GM19438 (cell line): ENCODE results near the gene KIAA2012.

Experiments used
- ATAC-seq: cut with Tn5 transposase; IDR thresholded peaks from one replicate; pipeline ENCODE4 v1.9.1; 2021; ENCODE audit warnings: low read depth; ENCODE audit not compliant: unreplicated experiment

The KIAA2012 gene

GRCh38 chr2:202042444-202042843 lies 30.6 kb upstream of the KIAA2012 start:
- ATAC-seq = no peak

GRCh38 chr2:202043475-202043874 lies 29.6 kb upstream of the KIAA2012 start:
- no peak for ATAC-seq

- ATAC-seq = no peak
Measured at GRCh38 chr2:202044777-202045176, 28.3 kb upstream of the KIAA2012 start.

- ATAC-seq = no peak
Measured at GRCh38 chr2:202046572-202046971, 26.5 kb upstream of the KIAA2012 start.

- ATAC-seq = no peak
Measured at GRCh38 chr2:202049092-202049728, 23.8 kb upstream of the KIAA2012 start.

GRCh38 chr2:202049840-202050239 lies 23.2 kb upstream of the KIAA2012 start:
- no peak for ATAC-seq

- no peak for ATAC-seq
Measured at GRCh38 chr2:202050652-202051051, 22.4 kb upstream of the KIAA2012 start.

- no peak for ATAC-seq
Measured at GRCh38 chr2:202051499-202052161, 21.4 kb upstream of the KIAA2012 start.

- ATAC-seq = no peak
Measured at GRCh38 chr2:202052235-202052634, 20.8 kb upstream of the KIAA2012 start.

- ATAC-seq = no peak
Measured at GRCh38 chr2:202054679-202055078, 18.4 kb upstream of the KIAA2012 start.

GRCh38 chr2:202056611-202057010 lies 16.4 kb upstream of the KIAA2012 start:
- no peak for ATAC-seq

- ATAC-seq = no peak
Measured at GRCh38 chr2:202060218-202060617, 12.8 kb upstream of the KIAA2012 start.

- ATAC-seq = no peak
Measured at GRCh38 chr2:202061695-202062094, 11.4 kb upstream of the KIAA2012 start.

- ATAC-seq = no peak
Measured at GRCh38 chr2:202064171-202064880, 8.7 kb upstream of the KIAA2012 start.

- no peak for ATAC-seq
Measured at GRCh38 chr2:202064881-202065230, 8.2 kb upstream of the KIAA2012 start.

- no peak for ATAC-seq
Measured at GRCh38 chr2:202065876-202066275, 7.2 kb upstream of the KIAA2012 start.

- ATAC-seq = no peak
Measured at GRCh38 chr2:202066875-202067274, 6.2 kb upstream of the KIAA2012 start.

- no peak for ATAC-seq
Measured at GRCh38 chr2:202067589-202067988, 5.5 kb upstream of the KIAA2012 start.

- no peak for ATAC-seq
Measured at GRCh38 chr2:202069170-202070067, 3.6 kb upstream of the KIAA2012 start.

- no peak for ATAC-seq
Measured at GRCh38 chr2:202071107-202071506, 1.9 kb upstream of the KIAA2012 start.

- ATAC-seq = no peak
Measured at GRCh38 chr2:202072226-202072625, 829 bp upstream of the KIAA2012 start.
